IMR-90 (cell line): Measurements from ENCODE around the gene ABHD5. TPM values are rescaled to one million over a fixed set of nuclear protein-coding genes. Genes with fewer than 3 reads are reported as not detected.
A peak's percentile ranks its signal among the peaks of the same experiment; 100 is the strongest.

Experiments
- ATAC-seq: fragments of 200-7000 bp; cut with Tn5 transposase; 2 replicates; pipeline ENCODE4 v1.9.1; 2020; ENCODE audit warnings: low read depth, mild to moderate bottlenecking, moderate library complexity
- BruUV-seq: library from RNA; stranded (reverse); fragments of 400-500 nt; replicated peaks from 2 replicates; lab custom pipeline; 2021; lab: Mats Ljungman, UMichigan
- CTCF ChIA-PET: fragments of 300-600 bp; formaldehyde crosslinking; extraction: SDS; loops from one replicate; lab custom pipeline; 2021; ENCODE audit warnings: antibody characterized with exemption; lab: Yijun Ruan, JAX
- POLR2A ChIA-PET: fragments of 300-600 bp; sonication (Branson Sonifier 250); formaldehyde crosslinking; loops from one replicate; lab custom pipeline; 2022; ENCODE audit warnings: antibody characterized with exemption; ENCODE audit not compliant: unreplicated experiment; lab: Charles Lee
- DNase-seq: peaks from one replicate; pipeline ENCODE4 v3.0.0; 2013
- H2AFZ ChIP-seq: replicated peaks from 2 replicates; pipeline ENCODE3; 2013; ENCODE audit warnings: low read length, mild to moderate bottlenecking; ENCODE audit not compliant: poor library complexity
- H2AK5ac ChIP-seq: 2 replicates; pipeline ENCODE4 v1.6.1; 2013; ENCODE audit warnings: low read depth, low read length, inconsistent platforms
- H2AK9ac ChIP-seq: replicated peaks from 2 replicates; pipeline ENCODE3; 2013; ENCODE audit warnings: mild to moderate bottlenecking, low read depth, low read length, moderate library complexity; ENCODE audit not compliant: poor library complexity
- H2BK120ac ChIP-seq: 2 replicates; pipeline ENCODE4 v1.6.1; 2013; ENCODE audit warnings: low read depth, low read length, inconsistent platforms
- H2BK15ac ChIP-seq: 3 replicates; pipeline ENCODE4 v1.6.1; 2013; ENCODE audit warnings: low read depth, low read length, inconsistent platforms
- H2BK20ac ChIP-seq: 2 replicates; pipeline ENCODE4 v1.6.1; 2013; ENCODE audit warnings: low read depth, mild to moderate bottlenecking, inconsistent platforms, low read length, moderate library complexity
- H2BK5ac ChIP-seq: 2 replicates; pipeline ENCODE4 v1.6.1; 2013; ENCODE audit warnings: mild to moderate bottlenecking, low read depth, low read length, inconsistent platforms; ENCODE audit not compliant: poor library complexity, severe bottlenecking
- H3K14ac ChIP-seq: replicated peaks from 2 replicates; pipeline ENCODE4 v1.6.1; 2013; ENCODE audit warnings: low read depth, low read length, inconsistent platforms
- H3K18ac ChIP-seq: 2 replicates; pipeline ENCODE4 v1.6.1; 2013; ENCODE audit warnings: low read depth, low read length, control low read depth
- H3K23ac ChIP-seq: 2 replicates; pipeline ENCODE4 v1.6.1; 2013; ENCODE audit warnings: low read depth, low read length, inconsistent platforms
- H3K27ac ChIP-seq: 2 replicates; pipeline ENCODE4 v1.5.1; 2013; ENCODE audit warnings: mild to moderate bottlenecking, control low read depth, low read length; ENCODE audit not compliant: insufficient read depth
- H3K27me3 ChIP-seq: 2 replicates; pipeline ENCODE4 v1.6.1; 2013; ENCODE audit warnings: low read length; ENCODE audit not compliant: control insufficient read depth, insufficient read depth
- H3K36me3 ChIP-seq: 2 replicates; pipeline ENCODE4 v1.6.1; 2013; ENCODE audit warnings: low read length, mixed read lengths; ENCODE audit not compliant: control insufficient read depth, insufficient read depth
- H3K4ac ChIP-seq: 2 replicates; pipeline ENCODE4 v1.6.1; 2013; ENCODE audit warnings: low read depth, low read length, inconsistent platforms
- H3K4me1 ChIP-seq: 2 replicates; pipeline ENCODE4 v1.6.1; 2013; ENCODE audit warnings: low read length, mixed read lengths; ENCODE audit not compliant: control insufficient read depth, insufficient read depth
- H3K4me2 ChIP-seq: 2 replicates; pipeline ENCODE4 v1.6.1; 2013; ENCODE audit warnings: low read depth, mild to moderate bottlenecking, control low read depth, low read length, moderate library complexity
- H3K4me3 ChIP-seq: 2 replicates; pipeline ENCODE4 v1.5.1; 2013; ENCODE audit warnings: low read depth, mild to moderate bottlenecking, control low read depth, low read length, moderate library complexity; ENCODE audit not compliant: insufficient read depth
- H3K56ac ChIP-seq: 2 replicates; pipeline ENCODE4 v1.6.1; 2013; ENCODE audit warnings: low read length, inconsistent platforms; ENCODE audit not compliant: insufficient read depth; ENCODE audit errors: extremely low read depth
- H3K79me1 ChIP-seq, 2 experiments: 2 replicates each; pipeline ENCODE4 v1.6.1; 2013; ENCODE audit warnings: low read length in 2 of 2, inconsistent platforms in 1 of 2, low read depth in 1 of 2
- H3K9ac ChIP-seq: 2 replicates; pipeline ENCODE4 v1.6.1; 2013; ENCODE audit warnings: low read depth, low read length, control low read depth
- H3K9me1 ChIP-seq: 2 replicates; pipeline ENCODE4 v1.6.1; 2013; ENCODE audit warnings: low read length, inconsistent platforms; ENCODE audit not compliant: insufficient read depth
- H3K9me3 ChIP-seq: 2 replicates; pipeline ENCODE4 v1.6.1; 2013; ENCODE audit warnings: low read length; ENCODE audit not compliant: control insufficient read depth, insufficient read depth
- H4K20me1 ChIP-seq: 2 replicates; pipeline ENCODE4 v1.6.1; 2013; ENCODE audit warnings: low read length, inconsistent platforms; ENCODE audit not compliant: insufficient read depth
- H4K5ac ChIP-seq: 2 replicates; pipeline ENCODE4 v1.6.1; 2013; ENCODE audit warnings: mild to moderate bottlenecking, low read depth, low read length, control low read depth
- H4K8ac ChIP-seq, 2 experiments: 2 replicates each; pipeline ENCODE4 v1.6.1; 2013; ENCODE audit warnings: low read depth in 2 of 2, low read length in 2 of 2, control low read depth in 1 of 2, inconsistent platforms in 1 of 2
- H4K91ac ChIP-seq: 2 replicates; pipeline ENCODE4 v1.6.1; 2013; ENCODE audit warnings: low read depth, low read length, inconsistent platforms; ENCODE audit not compliant: insufficient read depth
- BHLHE40 ChIP-seq: fragments of 150-350 bp; IDR thresholded peaks from 2 replicates; pipeline ENCODE4 v1.6.1; 2016; ENCODE audit warnings: mild to moderate bottlenecking, low read depth, low read length
- CEBPB ChIP-seq: IDR thresholded peaks from 2 replicates; pipeline ENCODE4 v1.6.1; 2012; ENCODE audit warnings: low read depth, low read length, improper control_type of control experiment
- CHD1 ChIP-seq: IDR thresholded peaks from 2 replicates; pipeline ENCODE4 v1.6.1; 2012; ENCODE audit warnings: low read depth, low read length, improper control_type of control experiment
- CTCF ChIP-seq: conservative IDR thresholded peaks from 2 replicates; pipeline ENCODE4 v1.5.1; 2012; ENCODE audit warnings: mild to moderate bottlenecking, low read depth, low read length, improper control_type of control experiment
- ELK1 ChIP-seq: fragments of 150-350 bp; IDR thresholded peaks from 2 replicates; pipeline ENCODE4 v1.6.1; 2016; ENCODE audit warnings: low read depth, mild to moderate bottlenecking, low read length, moderate library complexity, borderline replicate concordance
- FOS ChIP-seq: fragments of 150-350 bp; IDR thresholded peaks from 2 replicates; pipeline ENCODE4 v1.6.1; 2016; ENCODE audit warnings: low read depth, low read length
- MAFK ChIP-seq: IDR thresholded peaks from 2 replicates; pipeline ENCODE4 v1.6.1; 2012; ENCODE audit warnings: low read depth, low read length, improper control_type of control experiment
- MAZ ChIP-seq: IDR thresholded peaks from 2 replicates; pipeline ENCODE4 v1.6.1; 2012; ENCODE audit warnings: low read depth, mild to moderate bottlenecking, low read length, improper control_type of control experiment, moderate library complexity, borderline replicate concordance
- MXI1 ChIP-seq: IDR thresholded peaks from 2 replicates; pipeline ENCODE4 v1.6.1; 2012; ENCODE audit warnings: low read depth, mild to moderate bottlenecking, low read length, moderate library complexity, borderline replicate concordance
- NFE2L2 ChIP-seq: fragments of 150-350 bp; IDR thresholded peaks from 2 replicates; pipeline ENCODE4 v1.6.1; 2016; ENCODE audit warnings: low read depth, mild to moderate bottlenecking, low read length
- POLR2A ChIP-seq: IDR thresholded peaks from 2 replicates; pipeline ENCODE4 v1.6.1; 2012; ENCODE audit warnings: mild to moderate bottlenecking, low read depth, low read length
- RAD21 ChIP-seq: IDR thresholded peaks from 2 replicates; pipeline ENCODE4 v1.6.1; 2012; ENCODE audit warnings: low read length, improper control_type of control experiment
- RCOR1 ChIP-seq: IDR thresholded peaks from 2 replicates; pipeline ENCODE4 v1.6.1; 2012; ENCODE audit warnings: mild to moderate bottlenecking, low read length, improper control_type of control experiment; ENCODE audit not compliant: insufficient replicate concordance
- RFX5 ChIP-seq: IDR thresholded peaks from 2 replicates; pipeline ENCODE4 v1.8.0; 2012; ENCODE audit warnings: low read depth, mild to moderate bottlenecking, low read length, moderate library complexity
- SMC3 ChIP-seq: fragments of 150-350 bp; IDR thresholded peaks from 2 replicates; pipeline ENCODE4 v1.6.1; 2016; ENCODE audit warnings: low read depth, mild to moderate bottlenecking, antibody characterized with exemption, low read length, moderate library complexity
- USF2 ChIP-seq: fragments of 150-350 bp; IDR thresholded peaks from 2 replicates; pipeline ENCODE4 v1.6.1; 2017; ENCODE audit warnings: mild to moderate bottlenecking, antibody characterized with exemption, low read length, low read depth
- dilution Hi-C: fragments of 300-500 bp; cut with HindIII; formaldehyde crosslinking; loops from one replicate; pipeline ENCODE4 v1.14.3; 2018; ENCODE audit warnings: low sequenced_read_pairs; ENCODE audit not compliant: unreplicated experiment
- in situ Hi-C: fragments of 300-500 bp; cut with MboI; formaldehyde crosslinking; loops from 3 replicates; pipeline ENCODE4 v1.14.3; 2019; ENCODE audit warnings: low sequenced_read_pairs, inconsistent platforms, mixed read lengths
- intact Hi-C: fragments of 100-400 bp; cut with micrococcal nuclease; formaldehyde crosslinking; loops from 2 replicates; pipeline ENCODE4 v1.10.0; 2022
- polyA plus RNA-seq, 3 experiments: library from polyadenylated mRNA; depleted of rRNA; stranded (reverse); fragments of >200 nt; gene quantifications; 2 replicates each; pipeline ENCODE4 v1.2.3, GENCODE V29; 2012; ENCODE audit warnings: low replicate concordance in 1 of 3
- total RNA-seq: library from RNA; depleted of rRNA; stranded (reverse); fragments of >200 nt; gene quantifications from 2 replicates; pipeline ENCODE4 v1.2.3, GENCODE V29; 2012

The ABHD5 gene
- total and polyA plus RNA-seq, 2 of the 4 experiments (the other 2 are of a cell fraction), result 15.8 to 33.2 TPM

GRCh38 chr3:43695863-43696262 lies 5.1 kb downstream of the ABHD5 start:
- Histone ChIP-seq H4K8ac (no peak overlapping the region), H2BK15ac (no peak overlapping the region), H2AK9ac (no peak overlapping the region), H4K20me1 (no peaks in the 10 kb centered on the region; the same call in 1 of the 2 replicates), H3K27me3 (no peaks in the 10 kb centered on the region), H3K9me3 (no peaks in the 10 kb centered on the region), H3K4me3 (no peak overlapping the region), H3K4me2 (no peak overlapping the region), H3K18ac (peak overlapping the region; percentile 48; the same call in 1 of the 2 replicates), H2BK20ac (no peak overlapping the region), H3K14ac (no peak overlapping the region), H2AK5ac (no peak overlapping the region), H2BK5ac (no peak overlapping the region), H3K56ac (no peak overlapping the region), H3K27ac (no peak overlapping the region), H3K23ac (no peak overlapping the region), H3K36me3 (peaks cover 11% of the 10 kb centered on the region), H2AFZ (no peak overlapping the region), H4K91ac (no peak overlapping the region), H3K4me1 (peaks cover 6% of the 10 kb centered on the region), H3K9me1 (peaks cover 17% of the 10 kb centered on the region), H3K9ac (no peak overlapping the region), H4K5ac (peak overlapping the region; percentile 20; the same call in 1 of the 2 replicates), H2BK120ac (no peak overlapping the region), H3K4ac (no peak overlapping the region), H3K79me1 (peaks cover 24 to 66% of the 10 kb centered on the region in 2 experiments)
- BruUV-seq, result no TSS peak
- TF ChIP-seq CTCF (no peak), RFX5 (no peak), MAFK (no peak), BHLHE40 (no peak), ELK1 (no peak), FOS (no peak), CHD1 (no peak), SMC3 (no peak), MAZ (no peak), USF2 (no peak), CEBPB (no peak), POLR2A (no peak), RAD21 (no peak), MXI1 (no peak), RCOR1 (no peak), NFE2L2 (no peak)
- in situ Hi-C loops, result no loop called here
- no peak for DNase-seq
- ChIA-PET POLR2A (no interaction called here), CTCF (interaction anchor here (1.5 kb wide), 1 partner anchor 11 kb away, joined by 8 read pairs; no protein-coding TSS in a partner anchor)
- ATAC-seq, result no peak
- intact Hi-C loops, result no loop called here
- dilution Hi-C loops, result no loop called here
